ENCODE measurements around the gene RAD51B. TPM values are rescaled to one million over a fixed set of nuclear protein-coding genes. Genes with fewer than 3 reads are reported as not detected.

RAD51B gene
- polyA plus RNA-seq, 1 donor (not counting 4 experiments of a cell fraction or from before 2014, with no cell fraction given), result 13.3 TPM

- Histone ChIP-seq H3K4me1 (ENCODE audit: control insufficient read depth, extremely low read depth, insufficient read depth, low read length) (peaks cover 11% of the 10 kb centered on the region), H2AFZ (ENCODE audit: control insufficient read depth, low read length) (no peak overlapping the region), H3K27me3 (ENCODE audit: control insufficient read depth, extremely low read depth, insufficient read depth, low read length) (no peaks in the 10 kb centered on the region), H3K79me2 (ENCODE audit: control insufficient read depth, insufficient read depth, low read length) (no peaks in the 10 kb centered on the region), H4K20me1 (ENCODE audit: control insufficient read depth, extremely low read depth, insufficient read depth, low read length) (no peaks in the 10 kb centered on the region), H3K9me1 (ENCODE audit: control insufficient read depth, extremely low read depth, insufficient read depth, low read length) (no peaks in the 10 kb centered on the region), H3K9ac (ENCODE audit: control insufficient read depth, extremely low read depth, insufficient read depth, low read length) (no peak overlapping the region), H3K4me2 (ENCODE audit: control insufficient read depth, extremely low read depth, insufficient read depth, low read depth, low read length) (no peak overlapping the region), H3K9me3 (ENCODE audit: control insufficient read depth, low read depth, low read length) (no peaks in the 10 kb centered on the region), H3K36me3 (ENCODE audit: control insufficient read depth in 2 of 2, extremely low read depth in 1 of 2, insufficient read depth in 2 of 2, low read length in 2 of 2) (no peaks in the 10 kb centered on the region), H3K4me3 (ENCODE audit: control insufficient read depth in 2 of 3, extremely low read depth in 1 of 3, insufficient read depth in 2 of 3, low read depth in 1 of 3, low read length in 3 of 3) (no peak overlapping the region), H3K27ac (ENCODE audit: control insufficient read depth, insufficient read depth, low read length) (no peak overlapping the region)
- dilution Hi-C loops (cut with MboI; ENCODE audit: extremely low pct_ligation_motif_present, low sequenced_read_pairs), result no loop called here
- DNase-seq (ENCODE audit: low read depth, low spot score) (no peak), FAIRE-seq (no peak)
- TF ChIP-seq EZH2 (IDR thresholded peaks at IDR 0.05; ENCODE audit: low read length) (no peak), CTCF (optimal IDR thresholded peaks at IDR 0.05 in 1 of 3, IDR thresholded peaks at IDR 0.05 in 1 of 3, conservative IDR thresholded peaks at IDR 0.05 in 1 of 3; ENCODE audit: extremely low read depth in 1 of 3, insufficient read depth in 2 of 3, low read length in 3 of 3) (no peak)
These were observed 564.8 kb downstream of the RAD51B start for GRCh38 chr14:68384335-68384734.

- TF ChIP-seq EZH2 (IDR thresholded peaks at IDR 0.05; ENCODE audit: low read length) (no peak), CTCF (optimal IDR thresholded peaks at IDR 0.05 in 1 of 3, IDR thresholded peaks at IDR 0.05 in 1 of 3, conservative IDR thresholded peaks at IDR 0.05 in 1 of 3; ENCODE audit: extremely low read depth in 1 of 3, insufficient read depth in 2 of 3, low read length in 3 of 3) (no peak)
- Histone ChIP-seq H3K27ac (ENCODE audit: control insufficient read depth, insufficient read depth, low read length) (no peak overlapping the region), H3K36me3 (ENCODE audit: control insufficient read depth in 2 of 2, extremely low read depth in 1 of 2, insufficient read depth in 2 of 2, low read length in 2 of 2) (no peaks in the 10 kb centered on the region), H3K4me1 (ENCODE audit: control insufficient read depth, extremely low read depth, insufficient read depth, low read length) (peaks cover 11% of the 10 kb centered on the region), H2AFZ (ENCODE audit: control insufficient read depth, low read length) (no peak overlapping the region), H3K27me3 (ENCODE audit: control insufficient read depth, extremely low read depth, insufficient read depth, low read length) (no peaks in the 10 kb centered on the region), H3K79me2 (ENCODE audit: control insufficient read depth, insufficient read depth, low read length) (no peaks in the 10 kb centered on the region), H3K9me1 (ENCODE audit: control insufficient read depth, extremely low read depth, insufficient read depth, low read length) (no peaks in the 10 kb centered on the region), H3K4me3 (ENCODE audit: control insufficient read depth in 2 of 3, extremely low read depth in 1 of 3, insufficient read depth in 2 of 3, low read depth in 1 of 3, low read length in 3 of 3) (no peak overlapping the region), H3K9me3 (ENCODE audit: control insufficient read depth, low read depth, low read length) (no peaks in the 10 kb centered on the region), H3K4me2 (ENCODE audit: control insufficient read depth, extremely low read depth, insufficient read depth, low read depth, low read length) (no peak overlapping the region), H4K20me1 (ENCODE audit: control insufficient read depth, extremely low read depth, insufficient read depth, low read length) (no peaks in the 10 kb centered on the region), H3K9ac (ENCODE audit: control insufficient read depth, extremely low read depth, insufficient read depth, low read length) (no peak overlapping the region)
- dilution Hi-C loops (cut with MboI; ENCODE audit: extremely low pct_ligation_motif_present, low sequenced_read_pairs), result no loop called here
- FAIRE-seq, result no peak
- DNase-seq (ENCODE audit: low read depth, low spot score), result no peak
These were observed 565.3 kb downstream of the RAD51B start for GRCh38 chr14:68384881-68385280.

Data from keratinocyte (primary cell).